GM19452 (cell line): Measurements from ENCODE around the gene ZFTA.

Experiments
- ATAC-seq: cut with Tn5 transposase; IDR thresholded peaks from one replicate; pipeline ENCODE4 v1.9.1; 2021; ENCODE audit not compliant: unreplicated experiment

ZFTA gene

DNA sequence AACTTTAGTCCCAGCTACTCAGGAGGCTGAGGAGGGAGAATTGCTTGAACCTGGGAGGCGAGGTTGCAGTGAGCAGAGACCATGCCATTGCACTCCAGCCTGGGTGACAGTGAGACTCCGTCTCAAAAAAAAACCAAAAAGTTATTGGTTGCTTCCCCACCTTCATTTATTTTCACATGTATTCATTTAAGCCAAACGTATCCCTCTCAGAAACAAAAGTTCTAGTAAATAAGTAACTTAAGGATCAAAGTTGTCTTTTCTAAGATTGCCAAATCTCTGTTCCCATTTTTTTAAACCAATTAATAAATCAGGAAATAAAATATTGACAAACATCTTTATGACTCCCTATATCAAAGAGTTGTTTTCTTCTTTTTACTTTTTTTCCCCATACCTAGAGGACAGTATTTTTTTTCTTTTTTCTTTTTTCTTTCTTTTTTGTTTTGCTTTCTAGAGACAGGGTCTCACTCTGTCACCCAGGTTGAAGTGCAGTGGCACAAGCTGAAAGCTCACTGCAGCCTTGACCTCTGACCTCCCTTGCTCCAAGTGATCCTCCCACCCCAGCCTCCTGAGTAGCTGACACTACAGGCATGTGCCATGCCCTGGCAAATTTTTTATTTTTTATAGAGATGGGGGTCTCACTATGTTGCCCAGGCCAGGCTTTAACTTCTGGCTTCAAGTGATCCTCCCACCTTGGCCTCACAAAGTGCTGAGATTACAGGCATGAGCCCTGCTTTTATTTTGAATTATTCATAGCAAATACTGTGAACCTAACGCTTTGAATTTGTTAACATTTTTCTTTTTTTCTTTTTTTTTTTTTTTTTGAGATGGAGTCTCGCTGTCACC is 11.4 kb downstream of the ZFTA start:
- no peak for ATAC-seq

- no peak for ATAC-seq
These were observed 19.0 kb downstream of the ZFTA start for GRCh38 chr11:63749624-63750023.

GRCh38 chr11:63747011-63747410 is 21.6 kb downstream of the ZFTA start:
- ATAC-seq: no peak

GRCh38 chr11:63745304-63746170 is 23.0 kb downstream of the ZFTA start:
- ATAC-seq: no peak

DNA sequence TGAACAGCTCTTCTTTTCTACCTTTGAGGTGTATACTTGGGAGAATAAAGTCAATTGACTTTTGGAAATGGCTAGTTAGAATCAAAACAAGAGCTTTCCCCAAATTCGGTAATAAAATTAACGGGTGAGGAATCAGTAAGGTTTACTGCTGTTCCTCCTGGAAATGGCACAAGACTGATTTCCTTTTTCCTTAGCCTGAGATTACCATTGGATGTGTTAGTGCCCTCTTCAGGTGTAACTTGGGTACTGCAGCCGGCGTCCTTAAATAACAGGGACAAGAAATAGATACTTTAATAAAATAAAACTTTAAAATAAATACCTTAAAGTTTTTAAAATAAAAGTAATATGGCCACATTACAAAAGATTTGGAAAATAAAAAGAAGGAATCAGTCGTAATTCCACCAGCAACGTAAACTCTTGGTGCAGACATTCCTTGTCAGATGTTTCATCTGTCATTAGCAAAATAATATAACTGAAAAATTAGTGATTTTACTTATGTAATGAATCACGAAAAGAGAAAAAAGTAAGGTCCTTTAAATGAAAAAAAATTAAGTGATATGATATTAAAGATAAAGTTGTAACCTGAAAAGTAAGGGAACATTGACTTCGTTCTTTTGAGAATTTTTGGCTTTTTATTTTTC is 29.7 kb downstream of the ZFTA start:
- ATAC-seq: no peak

DNA sequence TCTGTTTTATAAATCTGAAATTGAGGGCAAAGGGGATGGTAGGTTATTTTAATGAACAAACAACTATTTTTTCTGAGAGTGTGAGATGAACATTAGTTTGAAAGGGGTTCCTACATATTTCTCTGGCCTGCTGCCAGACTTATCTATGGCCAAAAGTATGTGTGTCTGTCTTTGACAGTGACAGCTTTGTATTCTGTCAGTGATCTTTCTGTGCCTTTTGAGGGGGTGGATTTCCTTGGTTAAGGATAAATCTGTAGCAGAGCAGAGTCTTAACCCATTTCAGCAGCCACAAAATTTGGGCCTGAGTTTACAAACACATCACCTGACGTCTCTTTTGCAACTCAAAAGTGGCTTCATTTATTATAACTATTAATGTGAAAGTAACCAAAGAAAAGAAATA is 30.9 kb downstream of the ZFTA start:
- no peak for ATAC-seq

- no peak for ATAC-seq
These were observed 31.7 kb downstream of the ZFTA start for GRCh38 chr11:63736864-63737263.

DNA sequence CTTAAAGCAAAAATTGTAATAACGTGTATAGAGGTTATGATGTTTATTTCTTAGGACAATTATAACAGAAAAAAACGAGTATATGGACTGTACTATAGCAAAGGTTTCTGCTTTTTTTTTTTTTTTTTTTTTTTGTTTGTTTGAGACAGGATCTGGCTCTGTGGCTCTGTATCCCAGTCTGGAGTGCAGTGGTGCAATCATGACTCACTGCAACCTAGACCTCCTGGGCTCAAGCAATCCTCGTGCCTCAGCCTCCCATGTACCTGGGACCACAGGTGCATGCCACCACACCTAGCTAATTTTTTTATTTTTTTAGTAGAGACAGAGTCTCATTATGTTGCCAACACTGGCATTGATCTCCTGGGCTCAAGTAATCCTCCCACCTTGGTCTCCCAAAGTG is 39.2 kb downstream of the ZFTA start:
- ATAC-seq: no peak

DNA sequence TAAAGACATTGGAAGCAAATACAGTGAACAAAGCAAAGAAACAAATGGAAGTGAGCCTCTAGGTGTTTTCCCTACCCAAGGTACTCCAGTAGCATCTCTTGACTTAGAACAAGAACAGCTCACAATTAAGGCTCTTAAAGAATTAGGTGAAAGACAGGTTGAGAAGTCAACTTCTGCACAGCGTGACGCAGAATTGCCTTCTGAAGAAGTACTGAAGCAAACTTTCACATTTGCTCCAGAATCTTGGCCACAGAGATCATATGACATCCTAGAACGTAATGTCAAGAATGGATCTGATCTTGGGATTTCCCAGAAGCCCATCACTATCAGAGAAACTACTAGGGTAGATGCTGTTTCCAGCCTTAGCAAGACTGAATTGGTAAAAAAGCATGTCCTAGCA is 48.0 kb downstream of the ZFTA start:
- no peak for ATAC-seq

- no peak for ATAC-seq
These were observed 48.6 kb downstream of the ZFTA start for GRCh38 chr11:63719987-63720386.

DNA sequence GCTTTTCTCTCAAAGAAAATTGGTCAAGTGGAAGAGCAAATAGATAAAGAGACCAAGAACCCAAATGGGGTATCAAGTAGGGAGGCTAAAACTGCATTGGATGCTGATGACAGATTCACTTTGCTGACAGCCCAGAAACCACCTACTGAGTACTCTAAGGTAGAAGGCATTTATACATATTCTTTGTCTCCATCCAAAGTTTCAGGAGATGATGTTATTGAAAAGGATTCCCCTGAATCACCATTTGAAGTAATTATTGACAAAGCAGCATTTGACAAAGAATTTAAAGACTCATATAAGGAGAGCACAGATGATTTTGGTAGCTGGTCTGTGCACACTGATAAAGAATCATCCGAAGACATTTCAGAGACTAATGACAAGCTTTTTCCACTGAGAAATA is 49.6 kb downstream of the ZFTA start:
- no peak for ATAC-seq
